K562 (cell line): ENCODE measurements around the gene DIAPH1. TPM values are rescaled to one million over a fixed set of nuclear protein-coding genes. Genes with fewer than 3 reads are reported as not detected.
A peak's percentile ranks its signal among the peaks of the same experiment; 100 is the strongest.

Experiments
- CTBP1 ChIP-seq: fragments of 450-650 bp; IDR thresholded peaks from 2 replicates; pipeline ENCODE4 v1.6.1; 2016; ENCODE audit warnings: borderline replicate concordance
- E4F1 ChIP-seq: fragments of 250-450 bp; sonication (Bioruptor Pico); IDR thresholded peaks from 2 replicates; pipeline ENCODE4 v1.5.0; 2021; ENCODE audit warnings: mild to moderate bottlenecking, borderline replicate concordance
- HCFC1 ChIP-seq: IDR thresholded peaks from 2 replicates; pipeline ENCODE4 v1.6.1; 2012; ENCODE audit warnings: low read depth, low read length, improper control_type of control experiment
- KLF10 ChIP-seq: fragments of 250-450 bp; sonication (Bioruptor Pico); IDR thresholded peaks from 2 replicates; pipeline ENCODE4 v1.6.1; 2021; ENCODE audit warnings: matching md5 sums
- LEF1 ChIP-seq: fragments of 450-650 bp; IDR thresholded peaks from 2 replicates; pipeline ENCODE4 v1.6.1; 2016; ENCODE audit warnings: mild to moderate bottlenecking
- MAFK ChIP-seq: IDR thresholded peaks from 2 replicates; pipeline ENCODE4 v1.6.1; 2011; ENCODE audit warnings: low read length, improper control_type of control experiment
- MBD1 ChIP-seq: fragments of 250-450 bp; sonication (Bioruptor Pico); IDR thresholded peaks from 2 replicates; pipeline ENCODE4 v1.8.0; 2022; ENCODE audit warnings: inconsistent platforms
- MEIS2 ChIP-seq: fragments of 450-650 bp; IDR thresholded peaks from 2 replicates; pipeline ENCODE4 v1.6.1; 2014; ENCODE audit warnings: mild to moderate bottlenecking; ENCODE audit not compliant: partially characterized antibody
- NR1H2 ChIP-seq: sonication (generic); formaldehyde crosslinking; IDR thresholded peaks from 2 replicates; pipeline ENCODE4 v1.4.0; 2020; ENCODE audit warnings: mild to moderate bottlenecking, missing genetic modification reagents
- NR4A1 ChIP-seq, 2 experiments: fragments of 250-450 bp in 1 of 2; fragments of 450-650 bp in 1 of 2; sonication (Bioruptor Pico) in 1 of 2; IDR thresholded peaks; 2 replicates each; pipeline versions ENCODE4 v1.4.0 to v1.6.1; 2016 to 2020; ENCODE audit warnings: mild to moderate bottlenecking in 2 of 2, missing compliant biosample characterization in 1 of 2, missing genetic modification characterization in 1 of 2, moderate library complexity in 1 of 2
- RHOXF2B ChIP-seq: fragments of 250-450 bp; sonication (Bioruptor Pico); conservative IDR thresholded peaks from 2 replicates; pipeline ENCODE4 v1.5.1; 2021
- SMAD3 ChIP-seq: fragments of 450-650 bp; formaldehyde crosslinking; conservative IDR thresholded peaks from 2 replicates; pipeline ENCODE4 v1.4.0; 2020; ENCODE audit warnings: mild to moderate bottlenecking
- SREBF1 ChIP-seq: fragments of 150-350 bp; IDR thresholded peaks from 2 replicates; pipeline ENCODE4 v1.6.1; 2014; ENCODE audit warnings: antibody characterized with exemption, low read depth, low read length, borderline replicate concordance
- TBL1XR1 ChIP-seq, 2 experiments: IDR thresholded peaks; 2 replicates each; pipeline ENCODE4 v1.6.1; 2012; ENCODE audit warnings: improper control_type of control experiment in 2 of 2, low read length in 2 of 2, mild to moderate bottlenecking in 1 of 2
- TCFL5 ChIP-seq: fragments of 250-450 bp; sonication (Bioruptor Pico); conservative IDR thresholded peaks from 2 replicates; pipeline ENCODE4 v1.6.1; 2021; ENCODE audit warnings: mild to moderate bottlenecking, moderate library complexity, matching md5 sums
- XRCC3 ChIP-seq: fragments of 450-650 bp; IDR thresholded peaks from 2 replicates; pipeline ENCODE4 v1.6.1; 2017; ENCODE audit warnings: mild to moderate bottlenecking, moderate library complexity
- ZNF274 ChIP-seq: IDR thresholded peaks from 2 replicates; pipeline ENCODE4 v1.6.1; 2011; ENCODE audit warnings: low read depth, mild to moderate bottlenecking, low read length, moderate library complexity, borderline replicate concordance
- ZNF583 ChIP-seq: fragments of 250-450 bp; sonication (Bioruptor Pico); IDR thresholded peaks from 2 replicates; pipeline ENCODE4 v1.4.0; 2020
- polyA plus RNA-seq, 8 experiments: library from polyadenylated mRNA; depleted of rRNA in 4 of 8; stranded (reverse) in 5 of 8; unstranded in 3 of 8; fragments of >200 nt; fragmentation: Nextera tagmentation in 2 of 8; fragmentation: Illumina TruSeq in 1 of 8; extraction: Ambion mirVana in 2 of 8; extraction: Trizol in 1 of 8; gene quantifications; 2 replicates each; pipeline versions ENCODE4 v1.2.1 to v1.2.3, GENCODE V29; 2011 to 2014; ENCODE audit warnings: inconsistent platforms in 1 of 8, missing spikeins in 1 of 8
- total RNA-seq, 7 experiments: library from RNA; depleted of rRNA in 6 of 7; stranded (reverse); fragments of >200 nt in 6 of 7; fragmentation: Illumina TruSeq in 2 of 7; extraction: Trizol in 2 of 7; gene quantifications; 2 replicates each; pipeline versions ENCODE4 v1.2.1 to v1.2.3, GENCODE V29; 2011 to 2021; ENCODE audit warnings: low replicate concordance in 1 of 7
- TF ChIP-seq, protein P1 (sequence below): fragments of 450-650 bp; IDR thresholded peaks from 2 replicates; pipeline ENCODE4 v1.6.1; 2016; ENCODE audit warnings: low read depth, mild to moderate bottlenecking, moderate library complexity
- TF ChIP-seq, protein P2 (sequence below): fragments of 450-650 bp; IDR thresholded peaks from 2 replicates; pipeline ENCODE4 v1.6.1; 2016; ENCODE audit warnings: antibody characterized with exemption
- TF ChIP-seq, protein P3 (sequence below), 2 experiments: fragments of 250-450 bp in 1 of 2; fragments of 450-650 bp in 1 of 2; sonication (Bioruptor Pico) in 1 of 2; IDR thresholded peaks; 2 replicates each; pipeline versions ENCODE4 v1.6.1 to v1.8.0; 2016 to 2021; ENCODE audit warnings: mild to moderate bottlenecking in 2 of 2, moderate library complexity in 2 of 2, missing compliant biosample characterization in 1 of 2, missing genetic modification characterization in 1 of 2

Gene DIAPH1
- total and polyA plus RNA-seq, 9 of the 15 experiments (the other 6 are each of a cell fraction or from before 2014, with no cell fraction given) = 60.8 to 328 (median 97.8) TPM

DNA sequence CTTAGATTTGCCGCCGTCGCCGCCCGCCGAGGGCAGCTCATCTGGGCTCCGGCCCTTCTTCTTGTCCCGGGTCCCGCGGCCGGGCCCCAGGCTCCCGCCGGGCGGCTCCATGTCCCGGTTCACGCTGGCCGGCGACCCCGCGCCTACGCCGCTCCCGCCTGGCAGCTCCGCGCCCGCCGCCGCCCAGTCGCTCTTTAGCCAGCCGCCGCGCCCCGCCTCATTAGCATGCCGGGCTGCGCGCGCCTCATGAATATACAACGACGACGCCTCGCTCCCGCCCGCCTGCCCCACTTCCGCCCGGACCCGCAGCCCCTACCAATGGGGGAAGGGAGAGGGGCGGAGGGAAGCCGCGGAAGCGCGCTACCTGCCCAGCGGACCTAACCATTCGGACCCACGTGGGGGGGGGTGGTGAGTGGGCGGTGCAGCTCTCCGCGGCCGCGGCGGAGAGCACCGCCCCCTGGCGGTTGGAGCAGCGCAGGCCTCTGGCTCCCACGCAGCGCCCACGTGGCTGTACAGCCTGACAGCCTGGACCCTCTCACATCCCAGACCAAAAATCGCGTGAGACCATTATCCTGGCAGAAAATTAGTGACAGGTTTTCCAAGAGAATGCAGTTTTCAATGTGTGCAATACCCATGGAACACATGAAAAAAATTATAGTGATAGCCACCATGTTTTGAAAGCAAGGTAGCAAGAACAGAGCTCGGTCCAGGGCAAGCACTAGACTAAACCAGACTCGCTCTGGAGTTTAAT, at the start of gene DIAPH1 (continued):
- peak; percentile 15 for TF ChIP-seq MEIS2
- TF ChIP-seq ZNF274 = no peak
- no peak for TF ChIP-seq E4F1
- TF ChIP-seq SMAD3 (CRISPR knock-in tag) = 0 out of 2 replicates have a peak, but pooled peaks have one; percentile 58
- TF ChIP-seq KLF10 (CRISPR knock-in tag) = no peak
- no peak for TF ChIP-seq RHOXF2B
- no peak for TF ChIP-seq MBD1 (CRISPR knock-in tag)
- TF ChIP-seq LEF1 = no peak
- no peak for TF ChIP-seq XRCC3
- no peak; the same call in 1 of the 2 replicates for TF ChIP-seq MAFK
- no peak for TF ChIP-seq NR1H2
- TF ChIP-seq, protein P1, sequence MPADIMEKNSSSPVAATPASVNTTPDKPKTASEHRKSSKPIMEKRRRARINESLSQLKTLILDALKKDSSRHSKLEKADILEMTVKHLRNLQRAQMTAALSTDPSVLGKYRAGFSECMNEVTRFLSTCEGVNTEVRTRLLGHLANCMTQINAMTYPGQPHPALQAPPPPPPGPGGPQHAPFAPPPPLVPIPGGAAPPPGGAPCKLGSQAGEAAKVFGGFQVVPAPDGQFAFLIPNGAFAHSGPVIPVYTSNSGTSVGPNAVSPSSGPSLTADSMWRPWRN = no peak
- no peak for TF ChIP-seq ZNF583 (CRISPR knock-in tag)
- peak; percentile 84 for TF ChIP-seq HCFC1
- TF ChIP-seq NR4A1 (CRISPR knock-in tag; IDR thresholded peaks at IDR 0.05) = peak; percentile 74; the same call in 1 of the 2 replicates
- no peak for TF ChIP-seq NR4A1 (tag; IDR thresholded peaks at IDR 0.05)
- peak; percentile 89; the same call in 1 of the 2 replicates for TF ChIP-seq SREBF1
- peak; percentile 94 for TF ChIP-seq CTBP1
- TF ChIP-seq, protein P2, sequence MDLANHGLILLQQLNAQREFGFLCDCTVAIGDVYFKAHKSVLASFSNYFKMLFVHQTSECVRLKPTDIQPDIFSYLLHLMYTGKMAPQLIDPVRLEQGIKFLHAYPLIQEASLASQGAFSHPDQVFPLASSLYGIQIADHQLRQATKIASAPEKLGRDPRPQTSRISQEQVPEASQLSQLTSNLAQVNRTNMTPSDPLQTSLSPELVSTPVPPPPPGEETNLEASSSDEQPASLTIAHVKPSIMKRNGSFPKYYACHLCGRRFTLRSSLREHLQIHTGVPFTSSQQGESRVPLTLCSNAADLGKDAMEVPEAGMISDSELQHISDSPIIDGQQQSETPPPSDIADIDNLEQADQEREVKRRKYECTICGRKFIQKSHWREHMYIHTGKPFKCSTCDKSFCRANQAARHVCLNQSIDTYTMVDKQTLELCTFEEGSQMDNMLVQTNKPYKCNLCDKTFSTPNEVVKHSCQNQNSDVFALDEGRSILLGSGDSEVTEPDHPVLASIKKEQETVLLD = no peak; the same call in 1 of the 2 replicates
- TF ChIP-seq TCFL5 (CRISPR knock-in tag) = no peak
- TF ChIP-seq, protein P3, sequence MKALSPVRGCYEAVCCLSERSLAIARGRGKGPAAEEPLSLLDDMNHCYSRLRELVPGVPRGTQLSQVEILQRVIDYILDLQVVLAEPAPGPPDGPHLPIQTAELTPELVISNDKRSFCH (CRISPR knock-in tag; IDR thresholded peaks at IDR 0.05) = no peak
- TF ChIP-seq, protein P3 (tag; IDR thresholded peaks at IDR 0.05) = 0 out of 2 replicates have a peak, but pooled peaks have one; percentile 32
- TF ChIP-seq TBL1XR1 (IDR thresholded peaks at IDR 0.05; ENCODE audit: low read length in 2 of 2) = peak; percentile 65 to 78
